K562 (cell line): ENCODE measurements around the gene LYRM7. TPM values are rescaled to one million over a fixed set of nuclear protein-coding genes. Genes with fewer than 3 reads are reported as not detected.

Experiments used
- ATAC-seq: fragments of 200-7000 bp; cut with Tn5 transposase; 3 replicates; pipeline ENCODE4 v1.9.1; 2020; ENCODE audit warnings: moderate library complexity
- BruUV-seq: library from RNA; stranded (reverse); fragments of 400-500 nt; replicated peaks from 2 replicates; lab custom pipeline; 2021; lab: Mats Ljungman, UMichigan
- CTCF ChIA-PET: fragments of 300-600 bp; formaldehyde crosslinking; extraction: SDS; loops from one replicate; lab custom pipeline; 2021; ENCODE audit warnings: low intra/inter-chr PET ratio; lab: Yijun Ruan, JAX
- POLR2A ChIA-PET: fragments of 300-600, 350-650 bp; sonication (Branson Sonifier 250); formaldehyde crosslinking; extraction: SDS; loops from one replicate; lab custom pipeline; 2021; ENCODE audit warnings: antibody characterized with exemption, inconsistent platforms; lab: Yijun Ruan, JAX
- DNase-seq, 4 experiments: peaks; one replicate each; pipeline versions ENCODE4 v3.0.0 to v3.0.0-alpha.2; 2011 to 2018; ENCODE audit warnings: low spot score in 3 of 4, mixed read lengths in 3 of 4; ENCODE audit errors: extremely low read depth in 1 of 4
- FAIRE-seq: peaks from 2 replicates; lab custom pipeline; 2011; peaks lifted over from hg19 to GRCh38; lab: Jason Lieb, UNC
- H2AFZ ChIP-seq: 2 replicates; pipeline ENCODE4 v1.6.0; 2011; ENCODE audit warnings: low read depth, low read length, control low read depth, inconsistent platforms
- H3K27ac ChIP-seq: fragments of 200-600 bp; 3 replicates; pipeline ENCODE4 v1.8.0; 2011; ENCODE audit warnings: low read depth, mild to moderate bottlenecking, control low read depth, inconsistent platforms, low read length, moderate library complexity, mixed read lengths; ENCODE audit errors: extremely low read depth
- H3K27me3 ChIP-seq, 2 experiments: fragments of 300-600 bp in 1 of 2; 2 replicates in 1 of 2; 3 replicates in 1 of 2; pipeline versions ENCODE4 v1.6.0 to v1.8.0; 2011; ENCODE audit warnings: inconsistent platforms in 2 of 2, low read length in 2 of 2, mild to moderate bottlenecking in 1 of 2, mixed read lengths in 1 of 2, moderate library complexity in 1 of 2; ENCODE audit not compliant: control insufficient read depth in 2 of 2, insufficient read depth in 2 of 2
- H3K36me3 ChIP-seq: fragments of 300-600 bp; 3 replicates; pipeline ENCODE4 v1.8.0; 2011; ENCODE audit warnings: mild to moderate bottlenecking, low read length, inconsistent platforms; ENCODE audit not compliant: control insufficient read depth, insufficient read depth
- H3K4me1 ChIP-seq, 2 experiments: fragments of 200-600 bp in 1 of 2; replicated peaks in 1 of 2; 2 replicates in 1 of 2; 3 replicates in 1 of 2; pipeline versions ENCODE4 v1.5.1 to v1.8.0; 2011; ENCODE audit warnings: inconsistent platforms in 2 of 2, low read length in 2 of 2, mild to moderate bottlenecking in 1 of 2, mixed read lengths in 1 of 2, moderate library complexity in 1 of 2; ENCODE audit not compliant: control insufficient read depth in 2 of 2, insufficient read depth in 2 of 2
- H3K4me2 ChIP-seq: 2 replicates; pipeline ENCODE4 v1.6.1; 2011; ENCODE audit warnings: low read length, control low read depth, inconsistent platforms, mixed read lengths; ENCODE audit not compliant: insufficient read depth
- H3K4me3 ChIP-seq: fragments of 200-600 bp; sonication (generic), shearing (Covaris generic); 2 replicates; pipeline ENCODE4 v1.5.1; 2016; ENCODE audit warnings: control low read depth, inconsistent platforms
- H3K79me2 ChIP-seq: fragments of 200-600 bp; 3 replicates; pipeline ENCODE4 v1.8.0; 2011; ENCODE audit warnings: low read length, inconsistent platforms; ENCODE audit not compliant: control insufficient read depth, insufficient read depth
- H3K9ac ChIP-seq, 2 experiments: 2 replicates each; pipeline versions ENCODE4 v1.6.0 to v1.6.1; 2011; ENCODE audit warnings: low read depth in 2 of 2, low read length in 2 of 2, control low read depth in 1 of 2, inconsistent platforms in 1 of 2, mild to moderate bottlenecking in 1 of 2, mixed read lengths in 1 of 2; ENCODE audit not compliant: insufficient read depth in 1 of 2
- H3K9me1 ChIP-seq: one replicate; pipeline ENCODE4 v1.6.0; 2011; ENCODE audit warnings: inconsistent platforms, mild to moderate bottlenecking, low read length, moderate library complexity; ENCODE audit not compliant: control insufficient read depth, insufficient read depth
- H3K9me3 ChIP-seq: replicated peaks from 2 replicates; pipeline ENCODE4 v1.5.1; 2011; ENCODE audit warnings: low read depth, low read length, inconsistent platforms; ENCODE audit not compliant: control insufficient read depth, insufficient read depth
- H4K20me1 ChIP-seq: replicated peaks from 2 replicates; pipeline ENCODE4 v1.6.1; 2011; ENCODE audit warnings: low read length, inconsistent platforms, mixed read lengths; ENCODE audit not compliant: control insufficient read depth, insufficient read depth
- BCOR ChIP-seq: fragments of 450-650 bp; IDR thresholded peaks from 2 replicates; pipeline ENCODE4 v1.6.1; 2016
- CBFB ChIP-seq: sonication (generic); formaldehyde crosslinking; IDR thresholded peaks from 2 replicates; pipeline ENCODE4 v1.4.0; 2020; ENCODE audit warnings: mild to moderate bottlenecking, missing genetic modification reagents
- IRF2 ChIP-seq: sonication (generic); formaldehyde crosslinking; IDR thresholded peaks from 2 replicates; pipeline ENCODE4 v1.8.1; 2022; ENCODE audit warnings: mild to moderate bottlenecking, missing genetic modification reagents
- MITF ChIP-seq: IDR thresholded peaks from 2 replicates; pipeline ENCODE4 v1.6.1; 2014; ENCODE audit warnings: antibody characterized with exemption
- NFE2 ChIP-seq: IDR thresholded peaks from 2 replicates; pipeline ENCODE4 v1.6.1; 2014; ENCODE audit warnings: antibody characterized with exemption, low read depth
- POLR2AphosphoS5 ChIP-seq: IDR thresholded peaks from 2 replicates; pipeline ENCODE4 v1.6.1; 2011; ENCODE audit warnings: mild to moderate bottlenecking, low read depth, low read length, moderate library complexity; ENCODE audit not compliant: control insufficient read depth, insufficient read depth
- RFX7 ChIP-seq: fragments of 250-450 bp; sonication (Bioruptor Pico); IDR thresholded peaks from 2 replicates; pipeline ENCODE4 v1.5.1; 2021; ENCODE audit warnings: mild to moderate bottlenecking
- SMARCB1 ChIP-seq: IDR thresholded peaks from 2 replicates; pipeline ENCODE4 v1.6.1; 2011; ENCODE audit warnings: improper control_type of control experiment, low read depth; ENCODE audit not compliant: insufficient read length
- SMARCC2 ChIP-seq: fragments of 450-650 bp; IDR thresholded peaks from 2 replicates; pipeline ENCODE4 v1.6.1; 2017; ENCODE audit warnings: antibody characterized with exemption, moderate library complexity, mild to moderate bottlenecking, low read depth
- TAL1 ChIP-seq: fragments of 450-650 bp; IDR thresholded peaks from 2 replicates; pipeline ENCODE4 v1.6.1; 2016; ENCODE audit warnings: mild to moderate bottlenecking
- THRAP3 ChIP-seq: fragments of 450-650 bp; IDR thresholded peaks from 2 replicates; pipeline ENCODE4 v1.6.1; 2016; ENCODE audit warnings: mild to moderate bottlenecking, inconsistent platforms, borderline replicate concordance
- ZNF316 ChIP-seq: fragments of 450-650 bp; IDR thresholded peaks from 2 replicates; pipeline ENCODE4 v1.6.1; 2016
- ZNF318 ChIP-seq, 2 experiments: fragments of 450-650 bp; IDR thresholded peaks; 2 replicates each; pipeline ENCODE4 v1.6.1; 2016; ENCODE audit warnings: mild to moderate bottlenecking in 2 of 2, borderline replicate concordance in 1 of 2, low read depth in 1 of 2, moderate library complexity in 1 of 2
- WGBS: fragments of 100-300 bp; shearing (Covaris generic); methylation state at CpG from one replicate; pipeline ENCODE4 v1.1.6; 2016; ENCODE audit warnings: low coverage, mixed read lengths; ENCODE audit not compliant: insufficient coverage; ENCODE audit errors: missing lambda C conversion rate; 5-methylcytosine and 5-hydroxymethylcytosine counted together
- in situ Hi-C: fragments of 300-500 bp; cut with MboI; formaldehyde crosslinking; loops from 4 replicates; pipeline ENCODE4 v1.15.0; 2018; ENCODE audit warnings: inconsistent platforms, mixed read lengths
- intact Hi-C: fragments of 100-400 bp; cut with micrococcal nuclease; formaldehyde crosslinking; loops from 2 replicates; pipeline ENCODE4 v1.14.2; 2022
- polyA plus RNA-seq, 8 experiments: library from polyadenylated mRNA; depleted of rRNA in 4 of 8; stranded (reverse) in 5 of 8; unstranded in 3 of 8; fragments of >200 nt; fragmentation: Nextera tagmentation in 2 of 8; fragmentation: Illumina TruSeq in 1 of 8; extraction: Ambion mirVana in 2 of 8; extraction: Trizol in 1 of 8; gene quantifications; 2 replicates each; pipeline versions ENCODE4 v1.2.1 to v1.2.3, GENCODE V29; 2011 to 2014; ENCODE audit warnings: inconsistent platforms in 1 of 8, missing spikeins in 1 of 8
- total RNA-seq, 7 experiments: library from RNA; depleted of rRNA in 6 of 7; stranded (reverse); fragments of >200 nt in 6 of 7; fragmentation: Illumina TruSeq in 2 of 7; extraction: Trizol in 2 of 7; gene quantifications; 2 replicates each; pipeline versions ENCODE4 v1.2.1 to v1.2.3, GENCODE V29; 2011 to 2021; ENCODE audit warnings: low replicate concordance in 1 of 7

Gene LYRM7
- total and polyA plus RNA-seq, 9 of the 15 experiments (the other 6 are each of a cell fraction or from before 2014, with no cell fraction given) = 16.2 to 70.1 (median 33.3) TPM

GRCh38 chr5:131229623-131230022 lies 58.9 kb downstream of the LYRM7 start:
- Histone ChIP-seq H2AFZ (no peak overlapping the region), H3K27ac (no peak overlapping the region), H3K4me1 (peaks cover 0 to 3% of the 10 kb centered on the region in 2 experiments; a peak in 1 of 5 replicates), H3K9me3 (no peaks in the 10 kb centered on the region), H3K4me2 (no peak overlapping the region), H4K20me1 (no peaks in the 10 kb centered on the region), H3K36me3 (no peaks in the 10 kb centered on the region), H3K4me3 (no peak overlapping the region), H3K79me2 (no peaks in the 10 kb centered on the region), H3K9ac (no peak overlapping the region), H3K9me1 (no peaks in the 10 kb centered on the region), H3K27me3 (peaks cover 0 to 4% of the 10 kb centered on the region in 2 experiments; a peak in 1 of 5 replicates)
- ChIA-PET POLR2A (interaction anchor here (1.2 kb wide), 1 partner anchor 55 kb away, joined by 3 read pairs; no protein-coding TSS in a partner anchor), CTCF (no interaction called here)
- ATAC-seq = no peak
- 56% methylated on average over 4 of the region's 4 CpGs for WGBS
- in situ Hi-C loops = no loop called here
- no peak for FAIRE-seq
- intact Hi-C loops = no loop called here
- BruUV-seq = no TSS peak
- no peak for DNase-seq
- no peak for TF ChIP-seq CBFB (CRISPR knock-in tag)
- TF ChIP-seq SMARCB1 = no peak
- no peak for TF ChIP-seq ZNF316
- no peak for TF ChIP-seq TAL1
- TF ChIP-seq NFE2 = no peak
- TF ChIP-seq RFX7 (CRISPR knock-in tag) = no peak
- TF ChIP-seq ZNF318 (IDR thresholded peaks at IDR 0.05; ENCODE audit: borderline replicate concordance in 1 of 2, low read depth in 1 of 2) = no peak
- no peak for TF ChIP-seq BCOR
- TF ChIP-seq IRF2 (CRISPR knock-in tag) = no peak
- TF ChIP-seq THRAP3 = no peak
- no peak for TF ChIP-seq SMARCC2
- no peak for TF ChIP-seq POLR2AphosphoS5
- TF ChIP-seq MITF = no peak
